Tibial nerve (tissue), 4 donors: ENCODE results near the gene MAPT. TPM values are rescaled to one million over a fixed set of nuclear protein-coding genes. Genes with fewer than 3 reads are reported as not detected.

Experiments
- DNase-seq, 2 donors: peaks; one replicate each; pipeline ENCODE4 v3.0.0-alpha.2; 2019; ENCODE audit warnings: low spot score in 2 of 2
- H3K27ac ChIP-seq, 4 donors: fragments of 200-600 bp; sonication (generic) in 3 of 4; one replicate each; pipeline ENCODE4 v1.5.1; 2017 to 2019; ENCODE audit warnings: mild to moderate bottlenecking in 1 of 4
- H3K27me3 ChIP-seq, 2 donors: fragments of 200-600 bp; sonication (generic) in 1 of 2; one replicate each; pipeline versions ENCODE4 v1.5.1 to v1.6.0; 2017 to 2019
- H3K36me3 ChIP-seq, 3 donors: fragments of 200-600 bp; sonication (generic); one replicate each; pipeline ENCODE4 v1.5.1; 2018 to 2019
- H3K4me1 ChIP-seq, 4 donors: fragments of 200-600 bp; sonication (generic) in 3 of 4; one replicate each; pipeline ENCODE4 v1.5.1; 2017 to 2019
- H3K4me3 ChIP-seq, 4 donors: fragments of 200-600 bp; sonication (generic) in 3 of 4; one replicate each; pipeline ENCODE4 v1.5.1; 2017 to 2019; ENCODE audit warnings: mild to moderate bottlenecking in 1 of 4, moderate library complexity in 1 of 4
- H3K9me3 ChIP-seq, 4 donors: fragments of 200-600 bp; sonication (generic) in 3 of 4; one replicate each; pipeline ENCODE4 v1.5.1; 2017 to 2019
- CTCF ChIP-seq, 5 experiments: fragments of 200-600 bp in 3 of 5; fragments of 450-650 bp in 2 of 5; sonication (generic) in 3 of 5; IDR thresholded peaks; one replicate each; pipeline ENCODE4 v1.5.1; 2016 to 2019; ENCODE audit warnings: antibody characterized with exemption in 5 of 5, mild to moderate bottlenecking in 3 of 5, moderate library complexity in 2 of 5
- EP300 ChIP-seq, 2 donors: sonication (generic); formaldehyde crosslinking; IDR thresholded peaks; one replicate each; pipeline ENCODE4 v1.6.1; 2017; ENCODE audit warnings: antibody characterized with exemption in 2 of 2, mild to moderate bottlenecking in 1 of 2
- POLR2A ChIP-seq, 2 donors: fragments of 450-650 bp; IDR thresholded peaks; one replicate each; pipeline ENCODE4 v1.6.1; 2017; ENCODE audit warnings: antibody characterized with exemption in 2 of 2, mild to moderate bottlenecking in 2 of 2, moderate library complexity in 2 of 2
- WGBS, 2 donors: methylation state at CpG; one replicate each; pipeline ENCODE4 v1.1.5; 2018; 5-methylcytosine and 5-hydroxymethylcytosine counted together
- total RNA-seq, 4 donors: library from RNA; depleted of rRNA; stranded (reverse); fragments of >200 nt; gene quantifications; one replicate each; pipeline ENCODE4 v1.1.0, GENCODE V29; 2016

The MAPT gene
- total RNA-seq, 4 donors from 2014 or later = 2.5 to 3.1 (median 2.8) TPM

GRCh38 chr17:46010597-46011186 is 116.3 kb downstream of the MAPT start:
- Histone ChIP-seq H3K27me3 (no peaks in the 10 kb centered on the region), H3K27ac (no peak overlapping the region), H3K4me1 (peaks cover 0 to 8% (median 0%) of the 10 kb centered on the region in 4 donors), H3K36me3 (no peaks in the 10 kb centered on the region), H3K4me3 (no peak overlapping the region), H3K9me3 (no peaks in the 10 kb centered on the region)
- TF ChIP-seq CTCF (IDR thresholded peaks at IDR 0.05) (no peak), EP300 (IDR thresholded peaks at IDR 0.05) (no peak), POLR2A (IDR thresholded peaks at IDR 0.05) (no peak)
- WGBS, 2 donors = 80 to 91% methylated on average over 15 to 16 of the region's 16 CpGs
- DNase-seq = no peak

- H3K4me3 ChIP-seq = no peak overlapping the region
- peaks cover 0 to 8% (median 0%) of the 10 kb centered on the region in 4 donors for H3K4me1 ChIP-seq
- no peaks in the 10 kb centered on the region for H3K36me3 ChIP-seq
- H3K27ac ChIP-seq = no peak overlapping the region
- WGBS, 2 donors = 80 to 82% methylated on average over 28 of the region's 28 CpGs
- DNase-seq = no peak
- H3K9me3 ChIP-seq = no peaks in the 10 kb centered on the region
- TF ChIP-seq CTCF (IDR thresholded peaks at IDR 0.05) = no peak
- no peak for TF ChIP-seq EP300 (IDR thresholded peaks at IDR 0.05)
- no peak for TF ChIP-seq POLR2A (IDR thresholded peaks at IDR 0.05)
- H3K27me3 ChIP-seq = no peaks in the 10 kb centered on the region
These were observed 117.6 kb downstream of the MAPT start for GRCh38 chr17:46011711-46012505.

GRCh38 chr17:46012506-46013079 is 118.2 kb downstream of the MAPT start:
- H3K27ac ChIP-seq = no peak overlapping the region
- H3K27me3 ChIP-seq = no peaks in the 10 kb centered on the region
- peaks cover 0 to 8% (median 0%) of the 10 kb centered on the region in 4 donors for H3K4me1 ChIP-seq
- no peak for TF ChIP-seq CTCF (IDR thresholded peaks at IDR 0.05)
- TF ChIP-seq POLR2A (IDR thresholded peaks at IDR 0.05) = no peak
- TF ChIP-seq EP300 (IDR thresholded peaks at IDR 0.05) = no peak
- WGBS, 2 donors = 79 to 87% methylated on average over 11 of the region's 11 CpGs
- no peak overlapping the region for H3K4me3 ChIP-seq
- no peaks in the 10 kb centered on the region for H3K36me3 ChIP-seq
- no peaks in the 10 kb centered on the region for H3K9me3 ChIP-seq
- DNase-seq = no peak

- H3K27me3 ChIP-seq = no peaks in the 10 kb centered on the region
- no peak for DNase-seq
- H3K27ac ChIP-seq = no peak overlapping the region
- 69 to 80% methylated on average over 4 to 7 of the region's 7 CpGs for WGBS, 2 donors
- no peaks in the 10 kb centered on the region for H3K36me3 ChIP-seq
- peaks cover 0 to 8% (median 0%) of the 10 kb centered on the region in 4 donors for H3K4me1 ChIP-seq
- no peaks in the 10 kb centered on the region for H3K9me3 ChIP-seq
- no peak overlapping the region for H3K4me3 ChIP-seq
- TF ChIP-seq POLR2A (IDR thresholded peaks at IDR 0.05) = no peak
- TF ChIP-seq CTCF (IDR thresholded peaks at IDR 0.05) = no peak
- no peak for TF ChIP-seq EP300 (IDR thresholded peaks at IDR 0.05)
These were observed 118.8 kb downstream of the MAPT start for GRCh38 chr17:46013127-46013501.
